OCI-LY7 (cell line): ENCODE measurements around the gene RIOK3. TPM values are rescaled to one million over a fixed set of nuclear protein-coding genes. Genes with fewer than 3 reads are reported as not detected.

Source experiments
- BruUV-seq: library from RNA; stranded (reverse); fragments of 400-500 nt; replicated peaks from 2 replicates; lab custom pipeline; 2021; lab: Mats Ljungman, UMichigan
- CTCF ChIA-PET: fragments of 300-600 bp; sonication (Branson Sonifier 250); formaldehyde crosslinking; loops from one replicate; lab custom pipeline; 2022; ENCODE audit warnings: antibody characterized with exemption; ENCODE audit not compliant: unreplicated experiment; lab: Charles Lee
- POLR2A ChIA-PET: fragments of 300-600 bp; sonication (Branson Sonifier 250); formaldehyde crosslinking; loops from one replicate; lab custom pipeline; 2022; ENCODE audit warnings: antibody characterized with exemption; lab: Charles Lee
- DNase-seq: peaks from one replicate; pipeline ENCODE4 v3.0.0-alpha.2; 2015; ENCODE audit warnings: low spot score
- H2AFZ ChIP-seq: fragments of 200-600 bp; sonication (generic), shearing (Covaris generic); 2 replicates; pipeline ENCODE4 v1.6.1; 2014; ENCODE audit warnings: mild to moderate bottlenecking, antibody characterized with exemption, low read length, moderate library complexity
- H3K27ac ChIP-seq: fragments of 200-600 bp; sonication (generic); 2 replicates; pipeline ENCODE4 v1.5.1; 2014; ENCODE audit warnings: mixed run types, low read depth, mild to moderate bottlenecking, moderate library complexity, low read length, inconsistent platforms; ENCODE audit not compliant: poor library complexity, severe bottlenecking
- H3K36me3 ChIP-seq: fragments of 200-600 bp; sonication (generic); 2 replicates; pipeline ENCODE4 v1.6.1; 2014; ENCODE audit warnings: mild to moderate bottlenecking, antibody characterized with exemption, low read length, moderate library complexity, mixed read lengths; ENCODE audit not compliant: insufficient read depth
- H3K4me1 ChIP-seq: fragments of 200-600 bp; sonication (generic); 2 replicates; pipeline ENCODE4 v1.5.1; 2014; ENCODE audit warnings: mild to moderate bottlenecking, low read length; ENCODE audit not compliant: insufficient read depth, poor library complexity, severe bottlenecking
- H3K4me2 ChIP-seq: fragments of 200-600 bp; sonication (generic); 2 replicates; pipeline ENCODE4 v1.6.1; 2014; ENCODE audit warnings: mild to moderate bottlenecking, low read length
- H3K4me3 ChIP-seq: fragments of 200-600 bp; sonication (generic); 2 replicates; pipeline ENCODE4 v1.5.1; 2014; ENCODE audit warnings: mild to moderate bottlenecking, low read depth, low read length; ENCODE audit not compliant: poor library complexity, severe bottlenecking
- H3K79me2 ChIP-seq: fragments of 200-600 bp; sonication (generic); 2 replicates; pipeline ENCODE4 v1.6.1; 2016; ENCODE audit warnings: low read depth, mild to moderate bottlenecking, low read length, moderate library complexity, mixed read lengths; ENCODE audit not compliant: insufficient read depth
- H3K9me2 ChIP-seq: fragments of 200-600 bp; sonication (generic); 2 replicates; pipeline ENCODE4 v1.6.1; 2016; ENCODE audit warnings: mild to moderate bottlenecking, low read length, mixed read lengths; ENCODE audit not compliant: insufficient read depth
- H3K9me3 ChIP-seq: fragments of 200-600 bp; sonication (generic); 2 replicates; pipeline ENCODE4 v1.6.1; 2014; ENCODE audit warnings: mild to moderate bottlenecking, mixed run types, low read length, mixed read lengths
- H4K20me1 ChIP-seq: fragments of 200-600 bp; sonication (generic); 2 replicates; pipeline ENCODE4 v1.6.1; 2014; ENCODE audit warnings: mild to moderate bottlenecking, antibody characterized with exemption, low read length, moderate library complexity, mixed read lengths; ENCODE audit not compliant: insufficient read depth
- EZH2phosphoT487 ChIP-seq: fragments of 200-600 bp; sonication (generic); IDR thresholded peaks from 2 replicates; pipeline ENCODE4 v1.6.1; 2018; ENCODE audit warnings: low read depth, borderline replicate concordance, mild to moderate bottlenecking, mixed run types, antibody characterized with exemption, low read length, moderate library complexity, mixed read lengths
- intact Hi-C: fragments of 100-400 bp; cut with micrococcal nuclease; formaldehyde crosslinking; loops from one replicate; pipeline ENCODE4 v1.10.0; 2022; ENCODE audit not compliant: unreplicated experiment
- total RNA-seq, 2 experiments: library from RNA; depleted of rRNA in 1 of 2; stranded (reverse); fragments of >200 nt in 1 of 2; shearing (Covaris generic) in 1 of 2; gene quantifications; 2 replicates each; pipeline ENCODE4 v1.2.3, GENCODE V29; 2014 to 2022
- TF ChIP-seq, protein P1 (sequence below): fragments of 200-600 bp; sonication (generic); conservative IDR thresholded peaks from 2 replicates; pipeline ENCODE4 v1.5.1; 2014; ENCODE audit warnings: mild to moderate bottlenecking, antibody characterized with exemption, low read length, moderate library complexity, mixed read lengths

The RIOK3 gene
- total RNA-seq, 2 experiments from 2014 or later, result 26.6 to 52.4 TPM

DNA sequence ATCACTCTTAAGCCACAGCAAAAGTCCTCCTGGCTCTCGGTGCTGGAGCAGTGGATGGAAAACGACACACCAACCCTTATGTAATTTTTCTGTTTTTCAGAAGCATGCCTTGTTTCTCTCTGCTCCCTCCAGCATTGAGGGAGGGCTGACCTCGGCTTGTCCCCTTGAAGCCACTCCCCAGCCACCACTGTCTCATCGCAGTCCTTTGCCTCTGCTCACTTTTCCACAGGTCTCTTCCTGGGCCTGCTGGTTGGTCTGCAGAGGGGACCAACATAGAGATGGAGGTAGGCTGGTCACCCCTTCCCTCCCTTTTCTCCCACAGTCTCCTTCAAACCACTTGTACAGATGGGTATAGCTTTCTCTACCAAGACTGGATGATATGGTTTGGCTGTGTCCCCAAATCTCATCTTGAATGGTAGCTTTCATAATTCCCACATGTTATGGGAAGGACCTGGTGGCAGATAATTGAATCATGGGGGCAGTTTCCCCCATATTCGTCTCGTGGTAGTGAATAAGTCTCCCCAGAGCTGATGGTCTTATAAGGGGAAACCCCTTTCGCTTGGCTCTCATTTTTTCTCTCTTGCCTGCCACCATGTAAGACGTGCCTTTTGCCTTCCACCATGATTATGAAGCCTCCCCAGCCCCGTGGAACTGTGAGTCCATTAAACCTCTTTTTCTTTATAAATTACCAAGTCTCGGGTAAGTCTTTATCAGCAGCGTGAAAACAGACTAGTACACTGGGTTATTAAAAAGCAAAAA, 14.3 kb upstream of the RIOK3 start:
- H3K4me3 ChIP-seq, result peak overlapping the region; percentile 95
- no peak overlapping the region for H3K27ac ChIP-seq
- H3K9me3 ChIP-seq, result 0 out of 2 replicates have a peak, but pooled peaks cover 9% of the 10 kb centered on the region
- BruUV-seq, result no TSS peak
- H3K4me1 ChIP-seq, result peaks cover 11% of the 10 kb centered on the region
- DNase-seq, result no peak
- TF ChIP-seq, protein P1, sequence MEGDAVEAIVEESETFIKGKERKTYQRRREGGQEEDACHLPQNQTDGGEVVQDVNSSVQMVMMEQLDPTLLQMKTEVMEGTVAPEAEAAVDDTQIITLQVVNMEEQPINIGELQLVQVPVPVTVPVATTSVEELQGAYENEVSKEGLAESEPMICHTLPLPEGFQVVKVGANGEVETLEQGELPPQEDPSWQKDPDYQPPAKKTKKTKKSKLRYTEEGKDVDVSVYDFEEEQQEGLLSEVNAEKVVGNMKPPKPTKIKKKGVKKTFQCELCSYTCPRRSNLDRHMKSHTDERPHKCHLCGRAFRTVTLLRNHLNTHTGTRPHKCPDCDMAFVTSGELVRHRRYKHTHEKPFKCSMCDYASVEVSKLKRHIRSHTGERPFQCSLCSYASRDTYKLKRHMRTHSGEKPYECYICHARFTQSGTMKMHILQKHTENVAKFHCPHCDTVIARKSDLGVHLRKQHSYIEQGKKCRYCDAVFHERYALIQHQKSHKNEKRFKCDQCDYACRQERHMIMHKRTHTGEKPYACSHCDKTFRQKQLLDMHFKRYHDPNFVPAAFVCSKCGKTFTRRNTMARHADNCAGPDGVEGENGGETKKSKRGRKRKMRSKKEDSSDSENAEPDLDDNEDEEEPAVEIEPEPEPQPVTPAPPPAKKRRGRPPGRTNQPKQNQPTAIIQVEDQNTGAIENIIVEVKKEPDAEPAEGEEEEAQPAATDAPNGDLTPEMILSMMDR, result no peak
- TF ChIP-seq EZH2phosphoT487, result no peak
- H3K9me2 ChIP-seq, result no peaks in the 10 kb centered on the region
- H3K79me2 ChIP-seq, result peaks cover 11% of the 10 kb centered on the region; the same call in 1 of the 2 replicates
- 0 out of 2 replicates have a peak, but pooled peaks cover 6% of the 10 kb centered on the region for H3K36me3 ChIP-seq
- POLR2A ChIA-PET, result interaction anchor here (1.1 to 1.5 kb wide), 2 partner anchors 11 to 14 kb away, joined by 5 to 13 read pairs; partner anchors contain the start of gene RIOK3
- H2AFZ ChIP-seq, result peak overlapping the region; percentile 98
- intact Hi-C loops, result no loop called here
- peak overlapping the region; percentile 50 for H3K4me2 ChIP-seq
- CTCF ChIA-PET, result no interaction called here
- no peaks in the 10 kb centered on the region for H4K20me1 ChIP-seq

DNA sequence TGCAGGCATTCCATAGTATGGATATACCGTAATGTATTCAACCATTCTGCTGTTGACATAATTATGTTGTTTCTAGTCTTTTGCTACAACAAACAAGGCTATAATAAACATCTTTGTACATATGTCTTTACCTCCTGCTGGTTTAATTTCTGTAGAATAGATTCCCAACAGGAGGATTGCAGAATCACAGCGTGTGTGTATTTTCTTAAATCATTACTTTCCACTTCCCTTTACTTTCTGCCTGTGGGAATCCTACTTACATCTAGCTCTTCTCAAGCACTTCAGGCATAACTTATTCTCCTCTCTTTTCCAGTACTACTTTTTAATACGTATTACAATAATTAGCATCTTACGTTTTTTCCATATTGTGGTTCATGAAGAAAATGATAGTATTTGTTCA, 13.0 kb upstream of the RIOK3 start:
- no peaks in the 10 kb centered on the region for H4K20me1 ChIP-seq
- ChIA-PET POLR2A (interaction anchor here (0.7 to 1.6 kb wide), 4 partner anchors 9 to 106 kb away, joined by 3 to 13 read pairs (median 4); partner anchors contain the start of gene RIOK3), CTCF (no interaction called here)
- DNase-seq, result no peak
- peaks cover 11% of the 10 kb centered on the region for H3K4me1 ChIP-seq
- H3K9me2 ChIP-seq, result no peaks in the 10 kb centered on the region
- H3K9me3 ChIP-seq, result 0 out of 2 replicates have a peak, but pooled peaks cover 9% of the 10 kb centered on the region
- BruUV-seq, result no TSS peak
- H3K4me3 ChIP-seq, result no peak overlapping the region
- H3K4me2 ChIP-seq, result no peak overlapping the region
- H3K27ac ChIP-seq, result no peak overlapping the region
- peaks cover 11% of the 10 kb centered on the region; the same call in 1 of the 2 replicates for H3K79me2 ChIP-seq
- TF ChIP-seq, protein P1, result no peak
- no peak for TF ChIP-seq EZH2phosphoT487
- no peaks in the 10 kb centered on the region for H3K36me3 ChIP-seq
- intact Hi-C loops, result loop anchor here (5.0 kb wide), 1 partner anchor 712 kb away; no protein-coding TSS in a partner anchor
- no peak overlapping the region for H2AFZ ChIP-seq
